ENCODE measurements around the gene USP13. TPM values are rescaled to one million over a fixed set of nuclear protein-coding genes. Genes with fewer than 3 reads are reported as not detected.

Gene USP13
- total and polyA plus RNA-seq, 2 of the 13 experiments (the other 11 are each of a cell fraction or from before 2014, with no cell fraction given), result 15.9 to 36.7 TPM

GRCh38 chr3:179604321-179605078, 48.3 kb upstream of the USP13 start, which contains the start of the genes MRPL47 and NDUFB5 (continued):
- TF ChIP-seq ZSCAN21 (CRISPR knock-in tag; IDR thresholded peaks at IDR 0.05; ENCODE audit: borderline replicate concordance), result peak; percentile 62; the same call in 1 of the 2 replicates
- no peak for TF ChIP-seq ZNF282 (IDR thresholded peaks at IDR 0.05; ENCODE audit: partially characterized antibody)
- TF ChIP-seq ZNF839 (CRISPR knock-in tag; IDR thresholded peaks at IDR 0.05; ENCODE audit: borderline replicate concordance), result no peak; the same call in 1 of the 2 replicates
- no peak for TF ChIP-seq ZNF703 (CRISPR knock-in tag; IDR thresholded peaks at IDR 0.05; ENCODE audit: borderline replicate concordance)
- peak; percentile 79; the same call in 1 of the 2 replicates for TF ChIP-seq ZFP91 (CRISPR knock-in tag; IDR thresholded peaks at IDR 0.05; ENCODE audit: borderline replicate concordance)
- no peak for TF ChIP-seq DMTF1 (CRISPR knock-in tag; IDR thresholded peaks at IDR 0.05)
- peak in 1 of 2 experiments; percentile 56; a peak in 1 of 4 replicates for TF ChIP-seq REST (IDR thresholded peaks at IDR 0.05; ENCODE audit: borderline replicate concordance in 1 of 2, low read depth in 1 of 2, low read length in 2 of 2)
- peak; percentile 82 to 89 for TF ChIP-seq POLR2A (IDR thresholded peaks at IDR 0.05; ENCODE audit: insufficient read depth in 1 of 2, low read depth in 2 of 2, low read length in 2 of 2)
- no peak for TF ChIP-seq USF2 (IDR thresholded peaks at IDR 0.05; ENCODE audit: low read depth, low read length)
- TF ChIP-seq USF2 (CRISPR knock-in tag; IDR thresholded peaks at IDR 0.05; ENCODE audit: borderline replicate concordance), result no peak
- TF ChIP-seq TRIM22 (IDR thresholded peaks at IDR 0.05), result no peak
- no peak; the same call in 1 of the 2 replicates for TF ChIP-seq ZNF513 (CRISPR knock-in tag; conservative IDR thresholded peaks at IDR 0.05)
- no peak for TF ChIP-seq ZKSCAN5 (CRISPR knock-in tag; IDR thresholded peaks at IDR 0.05)
- no peak for TF ChIP-seq ZBTB8A (CRISPR knock-in tag; IDR thresholded peaks at IDR 0.05; ENCODE audit: borderline replicate concordance, low read depth)

Data from HepG2 (cell line).